ENCODE data around the gene RBM18.

RBM18 gene

DNA sequence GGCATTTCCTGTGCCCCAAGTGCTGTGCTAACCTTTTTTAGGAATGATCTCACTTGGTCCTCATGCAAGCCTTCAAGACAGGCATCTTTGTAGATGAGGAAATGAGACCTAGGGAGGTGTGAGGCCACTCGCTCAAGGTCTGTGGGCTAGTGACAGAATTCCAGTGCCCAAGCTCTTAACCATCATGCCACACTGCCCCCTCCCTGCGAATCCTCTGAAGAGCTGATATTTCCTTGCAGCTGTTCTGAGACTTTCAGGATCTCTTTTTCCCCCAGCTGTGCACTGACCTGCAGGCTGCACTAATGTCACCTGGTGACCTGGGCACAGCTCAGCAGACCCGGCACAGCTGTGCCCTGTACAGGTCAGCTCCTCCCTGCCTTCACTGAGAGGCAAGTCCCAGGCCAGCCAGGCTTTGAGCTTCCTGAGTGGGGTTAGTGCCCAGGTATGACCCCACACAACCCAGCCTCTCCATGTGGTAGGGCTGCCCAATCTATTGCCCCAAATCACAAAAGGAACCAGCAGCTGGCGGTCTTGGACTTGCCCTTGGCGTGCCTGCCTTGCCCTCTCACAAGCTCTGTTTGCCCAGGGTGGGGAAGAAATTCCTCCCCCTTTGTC lies 72.3 kb downstream of the RBM18 start:
- Histone ChIP-seq H3K4me3 (ENCODE audit: low read depth, low read length) (no peak overlapping the region), H3K27ac (no peak overlapping the region), H3K36me3 (replicated peaks) (no peaks in the 10 kb centered on the region), H3K27me3 (replicated peaks) (peaks cover 4% of the 10 kb centered on the region)
- no peak for DNase-seq
- in situ Hi-C loops (cut with HindIII; ENCODE audit: low pct_ligation_motif_present, low sequenced_read_pairs): no loop called here
- TF ChIP-seq, protein P1, sequence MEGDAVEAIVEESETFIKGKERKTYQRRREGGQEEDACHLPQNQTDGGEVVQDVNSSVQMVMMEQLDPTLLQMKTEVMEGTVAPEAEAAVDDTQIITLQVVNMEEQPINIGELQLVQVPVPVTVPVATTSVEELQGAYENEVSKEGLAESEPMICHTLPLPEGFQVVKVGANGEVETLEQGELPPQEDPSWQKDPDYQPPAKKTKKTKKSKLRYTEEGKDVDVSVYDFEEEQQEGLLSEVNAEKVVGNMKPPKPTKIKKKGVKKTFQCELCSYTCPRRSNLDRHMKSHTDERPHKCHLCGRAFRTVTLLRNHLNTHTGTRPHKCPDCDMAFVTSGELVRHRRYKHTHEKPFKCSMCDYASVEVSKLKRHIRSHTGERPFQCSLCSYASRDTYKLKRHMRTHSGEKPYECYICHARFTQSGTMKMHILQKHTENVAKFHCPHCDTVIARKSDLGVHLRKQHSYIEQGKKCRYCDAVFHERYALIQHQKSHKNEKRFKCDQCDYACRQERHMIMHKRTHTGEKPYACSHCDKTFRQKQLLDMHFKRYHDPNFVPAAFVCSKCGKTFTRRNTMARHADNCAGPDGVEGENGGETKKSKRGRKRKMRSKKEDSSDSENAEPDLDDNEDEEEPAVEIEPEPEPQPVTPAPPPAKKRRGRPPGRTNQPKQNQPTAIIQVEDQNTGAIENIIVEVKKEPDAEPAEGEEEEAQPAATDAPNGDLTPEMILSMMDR (IDR thresholded peaks at IDR 0.05; ENCODE audit: low read depth, low read length, missing control alignments): no peak

DNA sequence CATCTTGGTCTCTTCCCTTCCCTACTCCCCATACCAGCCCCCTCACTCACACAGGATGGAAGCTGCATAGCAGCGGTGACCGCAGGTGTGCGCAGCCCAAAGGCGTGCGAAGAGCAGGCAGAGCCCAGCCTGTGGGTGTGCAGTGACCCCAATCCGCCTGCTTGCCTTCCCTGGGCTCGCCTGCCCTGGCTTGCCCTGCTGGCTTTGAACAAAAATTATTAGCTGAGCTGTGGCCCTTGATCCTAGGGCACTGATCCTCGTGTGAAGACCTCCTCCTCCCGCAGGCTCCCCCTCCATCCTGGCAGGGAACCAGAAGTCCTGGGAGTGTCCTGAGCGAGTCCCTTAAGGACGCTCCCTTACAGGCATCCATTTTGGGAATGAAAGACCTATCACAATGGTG lies 73.1 kb downstream of the RBM18 start:
- TF ChIP-seq, protein P1 (IDR thresholded peaks at IDR 0.05; ENCODE audit: low read depth, low read length, missing control alignments): no peak
- no peak overlapping the region for H3K4me3 ChIP-seq (ENCODE audit: low read depth, low read length)
- H3K27ac ChIP-seq: no peak overlapping the region
- no peak for DNase-seq
- H3K27me3 ChIP-seq (replicated peaks): peaks cover 2% of the 10 kb centered on the region
- H3K36me3 ChIP-seq (replicated peaks): no peaks in the 10 kb centered on the region
- in situ Hi-C loops (cut with HindIII; ENCODE audit: low pct_ligation_motif_present, low sequenced_read_pairs): no loop called here

DNA sequence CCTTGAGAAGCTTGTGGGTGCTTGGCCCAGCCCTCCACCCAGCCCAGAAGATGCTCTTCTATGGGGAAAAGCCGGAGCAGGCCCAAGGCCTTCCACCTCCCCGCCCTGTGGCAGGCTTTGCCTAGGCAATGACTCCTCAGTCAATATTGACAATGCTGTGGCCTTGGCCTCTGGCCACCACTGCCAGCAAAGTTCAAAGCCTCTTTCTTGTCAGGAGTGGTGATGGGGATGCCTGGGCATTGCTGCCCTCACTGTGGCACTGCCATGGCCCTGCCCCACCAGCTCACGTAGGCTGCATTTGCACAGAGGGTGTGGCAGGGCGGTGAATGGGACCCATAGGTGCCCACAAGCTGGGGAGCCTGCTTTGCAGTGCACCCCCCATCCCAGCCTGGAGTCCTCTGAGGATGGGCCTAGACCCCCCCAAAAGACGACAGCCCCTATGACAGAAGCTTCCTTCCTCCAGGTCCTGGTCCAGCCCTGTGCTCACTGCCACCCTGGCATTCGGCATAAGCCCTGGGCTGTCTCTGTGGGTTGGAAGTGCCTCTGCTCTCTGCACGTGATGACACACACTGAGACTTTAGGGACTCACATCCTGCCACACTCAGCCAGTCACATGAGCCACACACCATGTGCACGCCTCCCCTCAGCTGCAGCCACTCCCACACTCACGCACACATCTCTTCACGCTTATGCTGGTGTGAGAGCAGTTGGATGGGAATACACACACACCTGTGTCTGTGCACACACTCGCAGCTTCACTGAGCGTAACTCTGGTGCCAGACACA lies 73.9 kb downstream of the RBM18 start:
- no peak overlapping the region for H3K27ac ChIP-seq
- no peak overlapping the region for H3K4me3 ChIP-seq (ENCODE audit: low read depth, low read length)

DNA sequence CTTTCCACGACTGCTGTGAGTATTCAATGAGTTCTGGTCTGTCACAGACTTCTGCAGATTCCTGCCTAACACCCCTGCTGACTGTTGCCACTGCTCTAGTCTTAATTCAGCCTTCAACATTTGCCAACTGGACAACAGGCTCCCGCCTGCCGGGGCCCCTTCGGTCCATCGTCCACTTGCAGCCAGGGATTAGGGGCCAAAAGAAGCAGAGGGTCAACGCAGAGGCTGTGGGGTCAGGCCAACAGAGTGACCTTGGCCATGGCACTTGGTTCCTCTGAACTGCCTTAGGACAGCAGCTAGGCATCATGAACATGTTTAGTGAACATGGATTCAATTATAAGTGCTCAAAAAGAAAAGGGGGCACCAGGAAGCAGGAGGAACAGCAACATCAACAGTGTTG lies 76.3 kb downstream of the RBM18 start:
- Histone ChIP-seq H3K4me3 (ENCODE audit: low read depth, low read length) (no peak overlapping the region), H3K27me3 (replicated peaks) (peaks cover 6% of the 10 kb centered on the region), H3K36me3 (replicated peaks) (no peaks in the 10 kb centered on the region), H3K27ac (no peak overlapping the region)
- in situ Hi-C loops (cut with HindIII; ENCODE audit: low pct_ligation_motif_present, low sequenced_read_pairs): no loop called here
- DNase-seq: no peak
- TF ChIP-seq, protein P1 (IDR thresholded peaks at IDR 0.05; ENCODE audit: low read depth, low read length, missing control alignments): no peak

More for the DNA sequence above, 73.9 kb downstream of the RBM18 start:
- TF ChIP-seq, protein P1 (IDR thresholded peaks at IDR 0.05; ENCODE audit: low read depth, low read length, missing control alignments): no peak
- no peak for DNase-seq
- peaks cover 2% of the 10 kb centered on the region for H3K27me3 ChIP-seq (replicated peaks)
- H3K36me3 ChIP-seq (replicated peaks): no peaks in the 10 kb centered on the region
- in situ Hi-C loops (cut with HindIII; ENCODE audit: low pct_ligation_motif_present, low sequenced_read_pairs): no loop called here
